ENCODE measurements around the gene PPARD.

The PPARD gene

DNA sequence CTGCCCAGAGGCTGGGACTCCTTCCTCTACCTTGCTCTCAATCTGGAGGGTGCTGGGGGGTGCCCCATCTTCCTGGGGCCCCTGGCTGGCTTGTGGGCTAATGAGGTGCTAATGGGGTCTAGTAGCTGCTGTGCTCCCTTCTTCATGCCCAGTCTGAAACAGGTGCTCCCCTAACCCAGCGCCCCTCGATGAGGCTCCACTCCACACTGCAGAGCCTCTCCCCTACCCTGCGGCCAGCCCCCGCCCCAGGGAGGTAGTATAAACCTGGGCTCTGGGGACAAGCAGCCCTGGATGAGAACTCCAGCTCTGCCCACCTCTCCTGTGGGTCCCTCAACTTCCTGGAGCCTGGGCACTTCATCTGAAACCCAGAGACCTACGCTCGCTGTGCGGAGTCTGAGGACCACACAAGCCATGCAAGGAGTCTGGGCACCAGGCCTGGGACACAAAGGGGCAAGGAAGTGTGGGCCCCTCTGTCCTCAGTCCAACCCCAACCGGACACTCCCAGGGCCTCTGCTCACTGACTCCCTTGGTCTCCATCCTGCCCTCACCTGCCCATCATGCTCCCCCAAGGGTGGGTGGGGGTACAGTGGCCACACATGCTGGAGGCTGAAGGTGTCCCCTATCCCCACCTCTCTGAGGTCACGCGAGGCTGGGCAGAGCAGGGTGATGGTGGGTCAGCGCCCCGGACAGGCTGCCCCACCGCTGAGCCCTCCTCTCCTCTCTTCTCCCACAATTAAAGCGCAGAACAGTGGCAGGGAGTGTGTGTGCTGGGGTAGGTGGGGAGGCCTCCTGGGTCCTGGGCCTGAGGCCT, 132.0 kb downstream of the PPARD start:
- DNase-seq: no peak

DNA sequence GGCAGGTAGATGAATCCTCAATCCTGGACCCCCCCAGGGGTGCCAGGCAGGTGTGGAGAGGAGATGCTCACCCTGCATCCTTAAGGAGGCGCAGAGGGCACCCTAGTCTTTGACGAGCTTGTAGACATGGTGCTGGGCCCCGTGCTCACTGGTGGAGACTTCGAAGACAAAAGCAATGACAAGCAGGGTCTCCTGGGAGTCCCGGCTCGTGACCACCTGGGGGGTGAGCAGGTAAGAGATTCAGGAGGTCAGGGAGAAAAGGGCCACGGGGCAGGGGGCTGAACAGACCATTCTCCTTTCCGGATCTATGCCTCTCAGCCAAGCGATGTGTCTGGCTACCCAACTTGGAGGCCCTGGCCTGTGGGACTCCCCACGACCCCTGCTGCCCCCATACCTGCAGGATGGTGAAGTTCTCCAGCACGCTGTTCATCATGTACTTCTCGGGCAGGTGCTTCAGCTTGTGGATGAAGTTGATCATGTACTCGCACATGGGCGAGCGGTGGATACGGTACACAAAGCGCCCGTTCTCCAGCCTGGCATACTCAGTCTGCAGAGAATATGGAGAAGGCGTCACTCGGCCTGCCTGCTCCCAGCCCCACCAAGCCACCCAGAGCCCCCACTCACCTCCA, 132.7 kb downstream of the PPARD start:
- no peak for DNase-seq

DNA sequence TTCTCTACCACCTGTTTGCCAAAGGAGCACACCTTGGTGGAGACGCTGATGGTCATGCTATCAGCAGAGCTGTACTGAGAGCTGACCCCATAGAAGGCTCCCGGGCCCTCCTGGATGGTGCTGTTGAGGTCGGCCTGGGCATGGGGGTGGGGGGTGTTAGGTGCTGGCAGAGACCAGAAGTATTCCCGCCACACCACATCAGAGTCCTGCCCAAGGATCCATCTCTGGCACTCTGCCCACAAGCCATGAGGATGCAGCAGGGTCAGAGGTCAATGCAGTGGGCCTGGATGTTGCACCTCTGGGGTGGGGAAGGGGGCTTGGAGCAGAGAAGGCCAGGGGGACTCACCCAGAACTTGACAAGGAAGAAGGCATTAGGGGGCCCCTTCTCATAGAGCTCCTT, 133.2 kb downstream of the PPARD start:
- DNase-seq: no peak

DNA sequence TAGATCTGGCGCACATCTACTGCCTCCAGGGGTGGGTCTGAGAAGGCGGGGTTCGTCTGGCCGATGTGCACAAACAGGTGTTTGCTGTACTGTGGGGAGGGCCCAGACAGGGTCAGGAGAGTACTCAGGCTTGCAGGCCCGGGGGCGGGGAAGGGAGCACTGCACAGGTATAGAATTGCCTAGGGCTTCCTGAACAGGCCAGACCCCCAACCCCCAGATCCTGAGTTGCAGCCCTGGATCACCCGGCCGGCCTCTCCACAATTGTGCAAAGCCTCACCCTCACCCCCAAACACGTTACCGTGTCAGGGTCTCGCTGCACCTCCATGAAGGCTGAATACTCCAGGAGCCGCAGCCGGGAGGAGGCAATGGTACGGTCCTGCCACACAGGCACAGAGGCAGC, 133.6 kb downstream of the PPARD start:
- no peak for DNase-seq

DNA sequence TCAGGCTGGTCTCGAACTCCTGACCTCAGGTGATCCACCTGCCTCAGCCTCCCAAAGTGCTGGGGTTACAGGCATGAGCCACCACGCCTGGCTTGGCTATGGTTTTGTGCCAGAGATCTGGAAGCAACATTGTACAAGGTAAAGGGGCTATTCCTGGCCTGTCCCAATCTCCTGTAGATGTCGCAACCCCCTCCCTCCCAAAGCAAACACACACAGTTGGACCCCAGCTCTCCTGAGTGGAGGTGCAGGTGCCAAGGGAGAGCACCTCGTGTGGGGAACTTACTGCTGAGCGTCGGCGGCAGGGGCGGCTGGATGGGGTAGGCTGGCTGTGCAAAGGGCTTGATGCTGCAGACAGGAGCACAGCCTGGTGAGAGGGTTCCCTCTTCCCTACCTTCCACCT, 134.7 kb downstream of the PPARD start:
- no peak for DNase-seq

Data from NCI-H774 (cell line).